Non-pigmented ciliary epithelial cell (primary cell): ENCODE measurements around the gene HLTF.

ENCODE experiments used
- DNase-seq: peaks from one replicate; pipeline ENCODE4 v3.0.0-alpha.2; 2010; ENCODE audit warnings: low read depth

HLTF gene

DNA sequence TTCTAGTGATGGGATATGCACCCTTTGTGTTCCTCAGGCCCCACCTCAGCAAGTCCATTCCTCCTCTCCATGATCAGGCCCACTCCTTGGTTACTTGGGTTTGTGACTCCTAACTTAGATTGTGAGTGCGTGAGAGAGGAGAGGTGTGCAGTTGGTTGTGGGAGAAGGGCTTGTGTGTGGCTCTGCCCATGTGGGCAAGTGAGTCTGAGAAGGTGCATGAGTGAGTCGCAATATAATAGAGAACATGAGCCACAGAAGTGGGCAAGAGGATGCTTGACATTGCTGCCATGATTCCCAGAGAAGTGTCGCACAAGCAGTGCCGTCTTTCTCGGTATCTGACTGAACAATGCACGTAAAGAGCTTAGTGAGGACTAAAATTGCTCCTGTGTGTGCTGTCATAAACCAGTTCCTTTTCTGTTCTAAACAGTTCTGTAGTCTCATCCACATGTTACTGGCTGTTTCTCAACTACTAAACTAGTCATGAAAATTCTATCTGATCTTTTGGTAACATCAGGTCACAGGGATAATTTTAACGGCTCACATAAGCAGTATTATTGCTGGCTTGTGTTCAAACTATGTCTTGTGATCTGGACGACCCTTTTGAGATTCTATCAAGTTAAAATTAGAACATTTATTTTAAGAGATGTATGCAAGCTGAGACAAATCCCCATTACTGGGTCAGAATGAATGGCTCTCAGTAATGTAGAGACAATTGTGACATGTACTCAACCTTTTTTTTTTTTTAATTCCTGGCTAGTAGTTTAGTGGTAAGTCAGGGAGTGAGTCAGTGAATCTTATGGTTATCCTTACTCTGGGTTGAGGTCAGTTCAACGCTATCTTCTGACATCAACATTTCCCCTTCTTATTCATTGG is 69.4 kb downstream of the HLTF start:
- DNase-seq: peak; percentile 92

DNA sequence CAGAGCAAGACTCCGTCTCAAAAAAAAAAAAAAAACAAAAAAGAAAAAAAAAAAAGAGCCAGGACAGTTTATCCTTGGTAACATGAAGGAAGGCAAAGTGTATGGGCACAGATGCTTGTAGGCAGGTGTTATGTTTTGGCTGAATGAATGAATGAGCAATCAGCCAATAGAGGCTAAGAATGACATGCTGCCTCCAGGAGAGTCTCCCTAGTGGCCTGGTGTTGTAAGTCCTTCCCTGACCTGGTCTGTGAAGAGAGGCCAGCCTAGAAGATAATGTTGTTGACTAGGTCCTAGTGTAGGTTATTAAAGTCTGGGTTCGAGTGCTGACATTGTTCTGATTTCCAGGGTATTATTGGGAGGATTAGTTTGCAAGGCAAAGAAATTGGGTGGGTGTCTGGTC is 70.1 kb downstream of the HLTF start:
- DNase-seq: no peak

DNA sequence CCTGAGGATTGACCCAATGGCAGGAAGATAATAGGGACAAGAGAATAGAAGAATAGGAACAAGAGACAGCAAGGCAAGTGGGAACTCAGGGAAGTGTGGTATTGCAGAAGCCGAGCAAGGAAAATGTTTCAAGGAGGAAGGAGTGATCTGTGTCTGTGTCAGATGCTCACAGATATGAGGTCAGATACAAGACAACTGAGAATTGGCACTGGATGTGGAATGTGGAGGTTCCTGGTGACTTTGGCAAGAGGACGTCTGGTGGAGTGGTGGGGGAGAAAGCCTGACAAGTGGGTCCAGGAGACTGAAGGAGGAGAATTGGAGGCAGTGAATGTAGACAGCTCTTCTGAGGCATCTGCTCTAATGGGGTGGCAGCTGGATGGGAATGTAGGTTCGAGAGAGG is 70.9 kb downstream of the HLTF start:
- no peak for DNase-seq

DNA sequence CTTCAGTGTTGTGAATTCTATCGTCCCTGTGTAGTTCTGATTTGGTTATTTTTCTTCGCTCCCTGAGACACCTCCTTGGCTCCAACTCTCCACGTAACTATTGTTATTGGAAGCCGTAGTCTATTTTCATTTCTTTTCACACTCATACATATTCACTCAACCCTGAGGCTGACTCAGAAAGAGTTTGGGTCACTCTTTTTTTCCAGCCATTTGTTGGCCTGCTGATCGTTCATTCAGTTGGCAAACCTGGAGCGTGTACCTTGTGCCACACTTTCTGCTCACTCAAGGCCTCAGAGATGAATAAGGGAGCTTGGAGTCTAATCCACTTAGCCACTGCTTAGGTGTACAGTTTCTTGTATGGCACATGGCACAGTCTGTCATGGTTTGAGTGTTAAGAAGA is 72.6 kb downstream of the HLTF start:
- DNase-seq: no peak

DNA sequence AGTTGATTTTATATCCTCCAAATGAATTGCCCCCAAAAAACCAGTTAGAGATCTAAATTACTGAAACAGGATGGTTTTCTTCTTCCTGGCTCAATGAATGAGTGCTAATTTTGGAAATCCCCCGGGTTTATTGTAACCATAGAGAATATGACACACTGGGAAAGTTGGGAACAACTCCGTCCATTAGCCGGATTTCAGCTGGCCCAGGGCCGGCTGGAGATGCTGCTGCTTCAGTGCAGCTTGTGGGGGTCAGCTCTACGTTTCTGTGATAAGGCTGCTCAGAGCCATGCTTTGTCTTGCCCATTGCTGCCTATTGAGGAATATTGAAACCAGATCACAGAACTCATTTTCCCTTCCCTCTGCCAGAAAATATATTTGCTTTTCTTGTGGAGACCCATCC is 74.7 kb downstream of the HLTF start:
- DNase-seq: no peak

DNA sequence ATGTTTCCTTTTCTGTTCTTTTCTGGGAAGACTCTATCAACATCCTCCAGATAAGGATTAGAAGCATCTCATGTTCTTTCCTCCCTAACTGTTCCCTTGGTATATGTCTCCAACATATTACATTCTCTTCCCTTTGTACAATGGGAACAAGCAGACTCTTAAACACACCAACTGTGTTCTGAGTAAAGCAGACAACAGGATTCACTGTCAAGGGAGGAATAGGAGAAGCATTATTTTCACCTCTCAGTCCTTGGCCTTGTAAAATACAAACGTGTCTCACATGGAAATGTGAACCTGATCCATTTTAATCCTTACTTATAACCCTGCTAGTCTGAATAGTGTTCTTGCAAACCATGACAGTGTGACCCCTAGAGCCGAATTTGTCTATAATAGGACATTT is 75.4 kb downstream of the HLTF start:
- DNase-seq: no peak

DNA sequence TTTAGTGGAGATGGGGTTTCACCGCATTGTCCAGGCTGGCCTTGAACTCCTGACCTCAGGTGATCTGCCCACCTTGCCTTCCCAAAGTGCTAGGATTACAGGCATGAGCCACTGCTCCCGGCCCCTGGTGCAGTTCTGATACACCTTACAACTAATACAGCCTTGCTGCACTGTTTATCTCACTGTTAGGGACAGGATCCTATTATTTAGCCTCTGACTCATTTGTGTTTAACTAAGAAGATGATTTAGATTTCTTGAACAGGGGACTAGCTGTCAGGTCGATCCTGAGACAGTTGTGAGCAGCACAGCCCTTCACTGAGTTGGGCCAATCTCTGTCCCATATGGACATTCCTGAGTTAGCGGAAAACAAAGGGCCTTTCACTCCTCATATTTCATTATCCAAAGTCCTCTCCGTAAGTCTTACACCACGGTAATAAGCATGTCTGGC is 75.8 kb downstream of the HLTF start:
- no peak for DNase-seq

DNA sequence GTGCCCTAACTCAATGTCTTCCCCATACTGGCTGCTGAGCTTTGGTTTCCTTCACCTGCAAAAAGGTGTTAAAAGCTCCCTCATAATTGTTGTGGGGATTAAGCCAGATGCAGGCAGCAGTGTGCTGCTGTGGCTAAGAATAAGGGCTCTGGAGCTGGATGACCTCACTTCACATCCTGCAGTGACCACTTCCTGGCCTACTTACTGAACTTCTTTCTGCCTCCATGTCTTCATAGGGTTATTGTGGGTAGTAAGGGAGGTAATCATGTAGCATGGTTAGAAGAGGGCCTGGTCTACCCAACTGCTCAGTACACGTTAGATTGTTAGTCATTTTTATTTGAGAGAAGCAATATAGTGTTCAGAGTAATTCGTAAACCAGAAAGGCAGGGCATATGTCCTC is 76.6 kb downstream of the HLTF start:
- DNase-seq: no peak

DNA sequence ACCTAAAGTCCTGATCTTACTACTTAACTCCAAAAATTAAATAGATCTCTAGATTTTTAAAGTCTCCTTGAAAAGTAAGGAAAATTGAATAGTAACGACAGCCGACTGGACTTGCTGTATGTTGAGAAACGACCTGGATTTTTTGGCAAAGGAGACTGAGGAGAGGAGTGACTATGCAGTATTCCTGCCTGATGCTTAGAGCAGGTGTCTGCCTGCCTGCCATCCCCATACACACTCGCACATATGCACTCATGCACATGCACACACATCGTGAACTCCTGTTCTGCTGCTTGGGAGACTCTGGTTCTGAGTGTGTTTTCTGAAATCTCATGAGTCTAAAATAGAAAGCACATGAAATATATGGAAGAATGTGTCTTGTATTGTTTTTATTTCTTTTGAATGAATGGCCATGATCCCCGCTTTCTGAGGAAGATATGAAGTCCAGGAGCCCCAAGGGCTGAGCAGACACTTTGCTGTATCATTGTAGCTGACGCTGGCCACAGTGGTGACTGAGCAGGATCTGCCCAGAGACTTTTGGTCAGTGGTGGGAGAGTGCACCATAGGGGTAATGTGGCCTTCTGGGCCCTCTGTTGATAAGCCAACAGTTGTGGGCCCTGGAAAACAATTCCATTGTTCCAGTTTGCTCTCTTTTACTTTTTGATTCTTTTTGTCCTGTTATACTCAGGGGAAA is 78.6 kb downstream of the HLTF start:
- DNase-seq: no peak

DNA sequence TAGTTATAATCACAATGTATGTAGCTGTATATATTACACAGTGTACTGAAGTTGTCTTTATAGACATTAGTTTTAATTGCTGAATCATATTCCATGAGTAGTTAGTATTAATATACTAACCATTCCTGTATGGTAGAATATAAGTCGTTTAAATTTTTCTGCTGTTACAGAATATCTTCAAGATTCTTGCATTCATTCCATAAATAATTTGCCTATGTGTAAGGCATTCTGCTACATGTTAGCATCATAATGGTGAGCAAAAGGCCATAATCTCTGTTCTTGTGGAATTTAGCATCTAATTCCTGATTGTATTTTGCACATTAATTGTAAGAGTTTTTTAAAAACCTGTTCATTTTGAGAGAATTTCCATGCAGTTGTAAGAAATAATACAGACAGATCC is 80.9 kb downstream of the HLTF start:
- no peak for DNase-seq

DNA sequence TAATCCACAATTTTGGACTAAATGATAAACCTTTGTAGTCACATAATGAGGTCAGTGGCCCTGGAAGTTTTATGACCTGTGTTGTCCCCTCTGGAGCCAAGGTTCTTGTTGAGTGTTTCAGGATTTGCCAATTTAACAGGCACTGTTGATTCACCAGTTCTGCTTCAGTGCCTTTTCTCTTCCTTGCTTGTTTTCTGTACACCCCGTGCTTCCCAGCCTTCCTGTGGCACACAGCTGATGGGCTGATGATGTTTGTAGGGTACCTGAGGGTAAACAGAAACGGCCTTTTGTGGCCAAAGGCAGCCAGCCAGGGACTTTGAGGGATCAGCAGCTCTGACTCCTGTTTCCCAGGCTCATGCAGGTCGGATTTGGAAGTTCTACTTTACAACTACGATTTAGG is 81.7 kb downstream of the HLTF start:
- no peak for DNase-seq

DNA sequence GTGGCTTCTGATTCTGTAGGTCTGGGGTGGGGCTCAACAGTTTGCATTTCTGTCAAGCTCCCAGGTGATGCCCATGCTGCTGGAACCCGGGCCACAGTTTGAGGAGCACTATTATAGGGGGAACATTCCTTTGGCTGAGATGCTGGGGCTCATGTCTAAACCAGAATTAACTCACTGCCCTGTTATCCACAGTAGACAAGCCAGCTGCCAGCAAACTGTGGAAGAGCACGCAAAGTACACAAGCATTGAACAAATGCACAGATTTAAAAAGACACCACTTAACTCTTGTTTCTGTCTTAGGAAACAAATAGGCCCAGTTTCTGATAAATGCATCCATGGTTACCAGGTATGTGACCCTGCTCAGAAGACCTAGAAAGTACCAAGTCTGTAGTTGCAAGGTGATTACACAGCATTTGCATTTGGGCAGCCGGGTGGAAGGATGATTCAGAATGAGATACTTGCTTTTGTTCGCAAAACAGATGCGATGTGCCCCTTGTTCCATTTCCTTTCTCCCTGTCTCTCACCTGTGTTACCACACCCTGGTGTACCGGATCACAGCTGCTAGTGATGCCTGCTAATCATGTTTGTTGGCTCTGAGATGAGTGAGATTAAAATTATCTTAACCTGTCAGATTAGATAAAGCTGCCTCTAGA is 82.6 kb downstream of the HLTF start:
- no peak for DNase-seq

DNA sequence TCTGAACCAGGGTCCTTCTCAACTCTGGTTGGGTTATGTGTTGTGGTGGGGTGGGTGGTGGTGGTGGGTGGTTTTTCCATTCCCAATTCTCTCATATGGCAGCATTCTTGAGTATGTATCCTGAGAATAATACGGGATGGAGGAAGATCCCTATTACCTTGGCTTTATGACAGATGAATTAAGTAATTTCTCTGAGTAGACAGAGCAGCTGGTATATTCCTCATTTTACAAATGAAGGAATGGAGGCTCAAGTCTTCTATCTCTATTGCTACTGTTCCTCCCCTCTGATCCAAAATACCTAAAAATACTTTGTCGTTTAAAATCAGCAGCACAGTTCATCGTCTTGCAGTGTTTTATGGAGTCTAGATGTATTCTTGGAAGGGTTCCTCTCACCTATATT is 84.6 kb downstream of the HLTF start:
- no peak for DNase-seq

DNA sequence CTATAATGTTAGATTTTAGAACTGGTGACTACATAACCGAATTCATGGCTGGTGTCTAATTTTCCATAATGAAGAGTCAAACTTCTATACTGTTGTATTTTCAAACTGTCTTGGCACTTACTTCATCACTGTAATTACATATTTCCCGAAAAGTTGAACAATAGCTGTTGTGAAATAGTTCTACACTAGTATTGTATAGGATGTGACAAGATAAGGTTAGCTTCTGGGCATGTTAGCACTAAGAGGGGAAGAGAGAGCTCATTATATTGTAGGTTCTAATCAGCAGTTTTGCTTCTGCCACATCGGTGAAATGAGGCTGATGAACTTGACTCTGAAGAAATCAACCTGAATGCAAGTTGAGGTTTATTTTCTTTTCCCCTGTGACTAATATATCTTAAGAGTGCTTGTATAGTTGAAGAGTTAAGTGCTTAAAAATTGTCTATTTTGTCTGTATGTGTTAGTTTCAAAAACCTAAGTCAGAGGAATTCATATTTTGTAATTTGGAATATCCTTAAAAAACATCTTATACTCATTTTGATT is 86.1 kb downstream of the HLTF start:
- DNase-seq: no peak

DNA sequence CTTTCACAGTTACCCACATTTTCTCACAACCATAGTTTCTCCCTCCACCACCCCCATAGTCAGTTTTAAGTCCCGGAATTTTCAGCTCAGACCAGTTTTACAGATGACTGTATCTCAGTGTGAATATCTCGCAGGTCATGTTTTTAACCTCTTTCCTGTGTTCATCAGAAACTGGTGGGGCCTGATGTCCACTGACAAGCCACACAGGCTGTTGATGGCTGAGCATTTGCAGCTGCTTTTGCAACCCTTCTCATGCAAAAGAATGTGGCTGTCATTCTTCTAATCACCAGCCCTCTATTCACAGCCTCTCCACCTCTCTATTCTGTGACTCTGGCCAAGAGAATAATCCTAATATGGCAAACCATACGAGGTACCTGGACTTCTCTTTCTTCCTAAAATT is 86.5 kb downstream of the HLTF start:
- DNase-seq: no peak

DNA sequence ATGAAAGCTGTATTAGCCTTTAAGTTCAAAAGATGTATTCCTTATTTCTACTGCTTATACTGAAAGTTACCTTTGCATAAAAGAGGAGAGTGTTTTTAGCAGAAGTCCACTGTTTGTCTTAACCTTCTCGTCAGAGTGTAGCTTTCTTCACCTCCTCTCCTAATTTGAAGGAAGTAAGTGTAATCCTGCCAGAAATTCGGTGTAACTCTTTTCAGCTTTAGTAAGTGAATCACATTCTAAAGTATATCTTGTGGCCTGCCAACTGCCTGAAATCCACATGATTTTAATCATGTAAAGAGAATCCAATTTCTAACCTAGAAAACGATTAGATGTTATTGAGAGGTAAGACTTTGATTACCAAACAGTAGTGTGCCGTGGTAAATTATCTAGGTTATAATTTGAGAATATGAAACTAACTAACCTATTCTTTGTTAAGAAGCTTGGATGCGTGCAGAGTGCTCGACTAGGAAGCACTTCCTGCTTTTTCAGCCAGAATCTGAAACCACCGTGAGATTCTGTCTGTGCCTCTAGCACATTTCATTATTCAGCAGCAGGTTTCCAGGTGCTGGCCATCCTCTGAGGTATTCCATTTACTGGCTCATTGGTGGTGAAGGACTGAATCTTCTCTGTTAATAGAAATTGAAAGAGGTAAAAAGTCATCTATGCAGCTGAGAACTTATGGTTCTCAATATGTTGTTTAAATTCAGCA is 87.5 kb downstream of the HLTF start:
- no peak for DNase-seq

DNA sequence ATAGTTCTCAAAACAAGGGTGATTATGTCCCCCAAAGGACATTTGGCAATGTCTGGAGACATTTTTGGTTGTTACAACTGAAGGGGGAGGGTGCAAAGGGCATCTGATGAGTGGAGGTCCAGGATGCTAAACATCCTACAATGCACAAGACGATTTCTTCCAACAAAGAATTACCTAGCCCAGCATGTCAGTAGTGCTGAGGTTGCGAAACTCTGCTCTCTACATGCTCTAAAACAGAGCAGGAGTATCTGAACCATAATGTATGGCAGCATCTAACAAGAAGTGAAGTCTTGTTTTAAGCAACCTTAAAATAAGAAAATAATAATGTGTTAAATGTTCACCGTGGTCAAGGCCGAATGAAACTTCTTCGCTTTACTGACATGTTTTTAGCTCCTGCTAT is 88.0 kb downstream of the HLTF start:
- no peak for DNase-seq

DNA sequence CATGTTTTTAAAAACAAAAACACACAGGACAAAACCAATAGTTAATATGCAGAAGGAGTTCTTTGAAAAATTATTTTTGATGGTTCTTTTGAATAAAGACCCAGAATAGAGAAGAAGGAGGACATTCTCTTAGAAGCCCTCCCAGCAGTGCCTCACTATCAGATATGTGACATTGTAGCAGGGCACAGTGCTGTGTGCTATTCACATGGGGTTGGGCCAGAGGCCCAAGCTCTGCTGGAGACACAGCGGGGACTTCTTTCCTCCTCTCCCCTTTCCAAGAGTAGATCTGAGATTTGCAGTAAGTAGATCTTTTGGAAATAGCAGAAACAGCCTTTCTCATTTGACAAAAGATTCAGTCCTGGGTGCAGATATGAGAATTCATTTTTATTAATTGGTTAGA is 88.7 kb downstream of the HLTF start:
- no peak for DNase-seq

DNA sequence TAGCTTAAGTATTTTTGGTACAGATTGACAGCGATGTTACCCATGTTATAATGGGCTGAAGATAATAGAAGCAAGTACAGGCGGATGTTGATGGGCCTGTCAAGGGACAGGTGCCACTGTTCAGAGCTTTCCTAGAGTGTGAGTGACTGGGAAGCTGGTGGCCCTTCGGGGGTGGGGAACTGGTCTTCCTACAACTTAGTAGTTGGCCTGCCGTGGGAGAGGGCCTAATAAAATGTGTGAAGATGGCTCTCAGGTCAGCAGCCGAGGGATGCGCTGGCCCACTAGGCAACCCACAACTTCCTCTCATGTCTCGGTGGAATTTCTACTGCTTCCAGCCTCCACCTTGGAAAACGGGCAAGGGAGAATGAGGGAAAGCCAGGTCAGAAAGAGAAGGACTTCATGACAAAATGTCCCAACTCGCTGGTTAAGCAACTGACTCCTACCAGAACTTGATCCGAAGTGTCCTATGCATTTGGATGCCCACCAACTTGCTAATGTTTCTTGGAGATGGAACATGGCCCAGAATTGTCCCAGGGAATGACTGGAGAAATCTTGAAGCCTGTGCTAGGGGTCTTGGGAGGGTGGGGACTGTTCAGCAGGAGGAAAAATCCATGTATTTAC is 93.6 kb downstream of the HLTF start:
- DNase-seq: no peak

DNA sequence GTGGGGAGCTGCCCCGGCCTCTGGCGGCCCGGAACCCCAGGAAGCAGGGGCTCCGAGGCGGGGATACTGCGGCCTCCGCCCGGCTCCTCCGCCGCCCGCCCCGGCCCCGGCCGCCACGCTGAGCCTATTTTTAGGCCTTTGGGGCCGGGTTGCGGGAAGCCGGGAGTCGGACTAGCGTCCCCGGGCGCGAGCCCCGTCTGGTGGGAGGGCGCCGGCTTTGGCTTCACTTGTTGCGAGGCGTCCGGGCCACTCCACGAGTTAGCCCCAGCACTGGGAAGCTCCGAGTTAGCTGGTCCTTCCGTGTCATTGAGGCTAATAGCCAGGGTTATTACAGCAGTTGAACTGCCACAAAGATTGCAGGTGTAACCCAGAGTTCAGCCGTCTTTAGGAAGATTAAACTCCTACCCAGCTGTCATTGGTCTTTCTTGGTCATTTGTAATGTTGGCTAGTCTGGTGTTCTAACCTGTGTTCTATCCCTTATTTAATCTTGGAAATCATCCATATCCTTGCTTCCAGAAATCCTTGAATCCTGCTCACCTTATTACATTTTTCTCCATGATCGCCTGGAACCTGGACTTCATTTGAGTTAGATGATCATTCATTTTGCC is 94.2 kb downstream of the HLTF start:
- no peak for DNase-seq
